ENCODE data around the gene UBE3D. TPM values are rescaled to one million over a fixed set of nuclear protein-coding genes. Genes with fewer than 3 reads are reported as not detected.

Gene UBE3D
- total RNA-seq, 1 experiment from 2014 or later = 10.7 TPM

DNA sequence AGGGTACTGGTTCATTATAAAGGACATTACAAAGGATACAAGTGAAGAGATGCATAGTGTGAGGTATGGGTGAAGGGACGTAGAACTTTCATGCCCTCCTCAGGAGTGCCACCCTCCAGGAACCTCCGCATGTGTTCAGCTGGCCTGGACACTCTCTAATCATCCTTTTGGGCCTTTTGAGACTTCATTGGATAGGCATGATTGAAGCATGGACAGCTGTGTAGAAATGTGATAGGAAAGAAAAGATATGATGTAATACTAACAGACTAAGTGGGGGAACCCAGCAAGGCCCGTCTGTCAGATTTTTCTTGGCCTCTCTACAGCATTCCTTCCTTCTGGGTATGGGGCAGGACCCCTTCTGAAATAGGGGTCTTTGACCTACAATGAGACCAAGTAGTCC, 32.9 kb upstream of the UBE3D start:
- H4K91ac ChIP-seq (ENCODE audit: insufficient read length, low read depth, low read length) = no peak overlapping the region
- DNase-seq = no peak
- H3K56ac ChIP-seq (ENCODE audit: insufficient read length, low read depth, low read length) = no peak overlapping the region
- Mint-ChIP-seq H3K27me3 (ENCODE audit: low read depth) (no peaks in the 10 kb centered on the region), H3K36me3 (ENCODE audit: insufficient read depth in 1 of 3, low read depth in 3 of 3) (peaks cover 6 to 10% (median 7%) of the 10 kb centered on the region in 3 experiments; a peak in 6 of 7 replicates), H3K4me3 (no peak overlapping the region), H3K9me3 (no peaks in the 10 kb centered on the region), H3K27ac (peak overlapping the region in 2 of 3 experiments; percentile 31 to 51; a peak in 2 of 7 replicates), H3K4me1 (peaks cover 5 to 8% of the 10 kb centered on the region in 2 experiments)
- H3K23ac ChIP-seq (ENCODE audit: insufficient read length, low read depth, low read length) = no peak overlapping the region
- no peak overlapping the region for H2BK12ac ChIP-seq (ENCODE audit: insufficient read length, low read depth, low read length)
- H3K4ac ChIP-seq (ENCODE audit: low read depth, low read length) = no peak overlapping the region
- no peak overlapping the region for H2BK20ac ChIP-seq (ENCODE audit: low read depth, low read length, poor library complexity, severe bottlenecking)
- H2BK5ac ChIP-seq (ENCODE audit: insufficient read length, low read length) = no peak overlapping the region
- H4K20me1 ChIP-seq (ENCODE audit: control insufficient read depth, insufficient read depth, insufficient read length) = no peaks in the 10 kb centered on the region
- no peak overlapping the region for H3K9ac ChIP-seq (ENCODE audit: extremely low read depth, insufficient read length, low read length)
- no peaks in the 10 kb centered on the region for H3K27me3 ChIP-seq (ENCODE audit: insufficient read depth, low read length)
- no peak overlapping the region for H3T11ph ChIP-seq (ENCODE audit: low read length)
- H2BK15ac ChIP-seq (ENCODE audit: low read depth, low read length) = no peak overlapping the region
- H4K5ac ChIP-seq (ENCODE audit: insufficient read length, low read depth, low read length) = no peak overlapping the region
- H2BK120ac ChIP-seq (ENCODE audit: low read depth, low read length, poor library complexity, severe bottlenecking) = no peak overlapping the region
- no peaks in the 10 kb centered on the region for H3K79me1 ChIP-seq (ENCODE audit: insufficient read depth, low read depth, low read length, poor library complexity, severe bottlenecking)
- WGBS (ENCODE audit: extremely low coverage, insufficient read length, low lambda C conversion rate) = no CpG with 5 or more reads among the region's 3 CpGs
- H3K79me2 ChIP-seq (ENCODE audit: insufficient read depth, low read length) = no peaks in the 10 kb centered on the region
- no peaks in the 10 kb centered on the region for H3K9me3 ChIP-seq (ENCODE audit: control insufficient read depth, low read depth, low read length)
- H2AK5ac ChIP-seq (ENCODE audit: insufficient read length, low read length) = no peak overlapping the region
- no peaks in the 10 kb centered on the region for H3K4me1 ChIP-seq (ENCODE audit: insufficient read depth, low read length)
- H3K14ac ChIP-seq (ENCODE audit: insufficient read depth, low read length) = no peak overlapping the region
- no peak overlapping the region for H4K8ac ChIP-seq (replicated peaks; ENCODE audit: insufficient read length, low read depth, low read length)
- H3K23me2 ChIP-seq (ENCODE audit: insufficient read length, low read depth, low read length, poor library complexity, severe bottlenecking) = no peaks in the 10 kb centered on the region
- H3K27ac ChIP-seq (ENCODE audit: insufficient read length, low read depth, low read length) = no peak overlapping the region
- H2AFZ ChIP-seq (ENCODE audit: low read length) = no peak overlapping the region
- H3K4me2 ChIP-seq (ENCODE audit: insufficient read depth, insufficient read length, low read length) = no peak overlapping the region
- H3K18ac ChIP-seq (ENCODE audit: insufficient read length, low read depth, low read length) = no peak overlapping the region
- TF ChIP-seq, protein P1, sequence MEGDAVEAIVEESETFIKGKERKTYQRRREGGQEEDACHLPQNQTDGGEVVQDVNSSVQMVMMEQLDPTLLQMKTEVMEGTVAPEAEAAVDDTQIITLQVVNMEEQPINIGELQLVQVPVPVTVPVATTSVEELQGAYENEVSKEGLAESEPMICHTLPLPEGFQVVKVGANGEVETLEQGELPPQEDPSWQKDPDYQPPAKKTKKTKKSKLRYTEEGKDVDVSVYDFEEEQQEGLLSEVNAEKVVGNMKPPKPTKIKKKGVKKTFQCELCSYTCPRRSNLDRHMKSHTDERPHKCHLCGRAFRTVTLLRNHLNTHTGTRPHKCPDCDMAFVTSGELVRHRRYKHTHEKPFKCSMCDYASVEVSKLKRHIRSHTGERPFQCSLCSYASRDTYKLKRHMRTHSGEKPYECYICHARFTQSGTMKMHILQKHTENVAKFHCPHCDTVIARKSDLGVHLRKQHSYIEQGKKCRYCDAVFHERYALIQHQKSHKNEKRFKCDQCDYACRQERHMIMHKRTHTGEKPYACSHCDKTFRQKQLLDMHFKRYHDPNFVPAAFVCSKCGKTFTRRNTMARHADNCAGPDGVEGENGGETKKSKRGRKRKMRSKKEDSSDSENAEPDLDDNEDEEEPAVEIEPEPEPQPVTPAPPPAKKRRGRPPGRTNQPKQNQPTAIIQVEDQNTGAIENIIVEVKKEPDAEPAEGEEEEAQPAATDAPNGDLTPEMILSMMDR (conservative IDR thresholded peaks at IDR 0.05) = no peak

Data from H9 (cell line).